Endodermal cell (in vitro differentiated cells): ENCODE measurements around the gene THSD4. TPM values are rescaled to one million over a fixed set of nuclear protein-coding genes. Genes with fewer than 3 reads are reported as not detected.

Experiments
- DNase-seq: peaks from one replicate; pipeline ENCODE4 v3.0.0-alpha.2; 2017
- H3K27ac ChIP-seq: 2 replicates; pipeline ENCODE4 v1.5.1; 2013; ENCODE audit warnings: mild to moderate bottlenecking, low read depth, low read length, moderate library complexity
- H3K27me3 ChIP-seq: 2 replicates; pipeline ENCODE4 v1.6.1; 2013; ENCODE audit warnings: mild to moderate bottlenecking, low read length, moderate library complexity; ENCODE audit not compliant: insufficient read depth, control insufficient read depth, poor library complexity, severe bottlenecking
- H3K36me3 ChIP-seq: 2 replicates; pipeline ENCODE4 v1.7.0; 2013; ENCODE audit warnings: mild to moderate bottlenecking, low read length, moderate library complexity; ENCODE audit not compliant: control insufficient read depth, insufficient read depth
- H3K4me1 ChIP-seq: one replicate; pipeline ENCODE4 v1.7.0; 2013; ENCODE audit warnings: low read length; ENCODE audit not compliant: control insufficient read depth, insufficient read depth
- H3K4me3 ChIP-seq: 2 replicates; pipeline ENCODE4 v1.5.1; 2013; ENCODE audit warnings: mild to moderate bottlenecking, low read length, moderate library complexity
- H3K9ac ChIP-seq: 2 replicates; pipeline ENCODE4 v1.6.1; 2013; ENCODE audit warnings: mild to moderate bottlenecking, low read length, moderate library complexity; ENCODE audit not compliant: poor library complexity, severe bottlenecking; ENCODE audit errors: extremely low read depth
- H3K9me3 ChIP-seq: 2 replicates; pipeline ENCODE4 v1.6.1; 2013; ENCODE audit warnings: mild to moderate bottlenecking, low read length, moderate library complexity; ENCODE audit not compliant: control insufficient read depth
- H3K27ac Mint-ChIP-seq: 2 replicates; pipeline ENCODE4 v1.8.0; 2020; ENCODE audit warnings: mixed read lengths
- H3K27me3 Mint-ChIP-seq: 2 replicates; pipeline ENCODE4 v1.8.0; 2021; ENCODE audit warnings: mild to moderate bottlenecking, mixed read lengths; ENCODE audit not compliant: insufficient read depth
- H3K36me3 Mint-ChIP-seq: 2 replicates; pipeline ENCODE4 v1.8.0; 2020; ENCODE audit warnings: low read depth, mixed read lengths
- H3K4me1 Mint-ChIP-seq: 2 replicates; pipeline ENCODE4 v1.8.0; 2020; ENCODE audit warnings: mixed read lengths
- H3K4me3 Mint-ChIP-seq: 2 replicates; pipeline ENCODE4 v1.8.0; 2020; ENCODE audit warnings: mild to moderate bottlenecking, moderate library complexity, mixed read lengths
- H3K9me3 Mint-ChIP-seq: 2 replicates; pipeline ENCODE4 v1.8.0; 2020; ENCODE audit warnings: mild to moderate bottlenecking, mixed read lengths
- CTCF ChIP-seq: fragments of 200-600 bp; sonication (generic); conservative IDR thresholded peaks from 2 replicates; pipeline ENCODE4 v1.5.0; 2021; ENCODE audit warnings: antibody characterized with exemption, mild to moderate bottlenecking
- WGBS, 2 experiments: methylation state at CpG; one replicate each; pipeline versions ENCODE4 v1.1.5 to v1.1.7; 2013; ENCODE audit warnings: missing lambda C conversion rate in 2 of 2, mixed read lengths in 1 of 2; ENCODE audit not compliant: insufficient coverage in 1 of 2, insufficient read length in 1 of 2; 5-methylcytosine and 5-hydroxymethylcytosine counted together
- total RNA-seq, 2 donors: library from RNA; stranded (reverse); fragmentation: NEBNext Ultra II Directional in 1 of 2; extraction: Animal tissue kit (Norgen Biotek cat#: 25700) in 1 of 2; gene quantifications; 2 replicates in 1 of 2; 3 replicates in 1 of 2; pipeline ENCODE4 v1.2.1, GENCODE V29; 2021

THSD4 gene
- total RNA-seq, 2 donors from 2014 or later: 4.6 to 5.4 TPM

- H3K27ac ChIP-seq: no peak overlapping the region
- H3K4me1 ChIP-seq: no peaks in the 10 kb centered on the region
- TF ChIP-seq CTCF: no peak
- 100% methylated on average over 4 to 5 of the region's 5 CpGs for WGBS, 2 experiments
- H3K36me3 ChIP-seq: no peaks in the 10 kb centered on the region
- H3K4me3 ChIP-seq: no peak overlapping the region
- no peak overlapping the region for H3K9ac ChIP-seq
- no peaks in the 10 kb centered on the region for H3K9me3 ChIP-seq
- H3K4me1 Mint-ChIP-seq: peaks cover 7% of the 10 kb centered on the region
- no peak for DNase-seq
- H3K27ac Mint-ChIP-seq: no peak overlapping the region
- H3K9me3 Mint-ChIP-seq: no peaks in the 10 kb centered on the region
- no peaks in the 10 kb centered on the region for H3K36me3 Mint-ChIP-seq
- H3K27me3 Mint-ChIP-seq: no peaks in the 10 kb centered on the region
- H3K4me3 Mint-ChIP-seq: no peak overlapping the region
- no peaks in the 10 kb centered on the region for H3K27me3 ChIP-seq
Observed at GRCh38 chr15:71538181-71538580, 422.9 kb downstream of the THSD4 start.

GRCh38 chr15:71541746-71542145, 426.5 kb downstream of the THSD4 start:
- 95 to 100% methylated on average over 1 to 2 of the region's 2 CpGs for WGBS, 2 experiments
- H3K36me3 Mint-ChIP-seq: no peaks in the 10 kb centered on the region
- H3K4me1 ChIP-seq: no peaks in the 10 kb centered on the region
- DNase-seq: no peak
- no peak overlapping the region for H3K27ac ChIP-seq
- H3K9ac ChIP-seq: no peak overlapping the region
- peaks cover 7% of the 10 kb centered on the region for H3K4me1 Mint-ChIP-seq
- no peak overlapping the region for H3K4me3 ChIP-seq
- TF ChIP-seq CTCF: no peak
- no peaks in the 10 kb centered on the region for H3K27me3 ChIP-seq
- no peak overlapping the region for H3K27ac Mint-ChIP-seq
- H3K27me3 Mint-ChIP-seq: no peaks in the 10 kb centered on the region
- H3K4me3 Mint-ChIP-seq: no peak overlapping the region
- peaks cover 3% of the 10 kb centered on the region for H3K9me3 Mint-ChIP-seq
- no peaks in the 10 kb centered on the region for H3K9me3 ChIP-seq
- no peaks in the 10 kb centered on the region for H3K36me3 ChIP-seq

- Histone ChIP-seq H3K36me3 (no peaks in the 10 kb centered on the region), H3K27me3 (no peaks in the 10 kb centered on the region), H3K27ac (no peak overlapping the region), H3K9me3 (no peaks in the 10 kb centered on the region), H3K9ac (no peak overlapping the region), H3K4me3 (no peak overlapping the region), H3K4me1 (no peaks in the 10 kb centered on the region)
- Mint-ChIP-seq H3K27me3 (no peaks in the 10 kb centered on the region), H3K9me3 (peaks cover 3% of the 10 kb centered on the region), H3K4me1 (peaks cover 7% of the 10 kb centered on the region), H3K4me3 (no peak overlapping the region), H3K36me3 (no peaks in the 10 kb centered on the region), H3K27ac (no peak overlapping the region)
- no peak for TF ChIP-seq CTCF
- DNase-seq: no peak
Observed at GRCh38 chr15:71542836-71543235, 427.6 kb downstream of the THSD4 start.
